GM19467 (cell line): ENCODE data around the gene SPATA46.
A peak's percentile ranks its signal among the peaks of the same experiment; 100 is the strongest.

Experiments
- ATAC-seq: cut with Tn5 transposase; IDR thresholded peaks from one replicate; pipeline ENCODE4 v1.9.1; 2021; ENCODE audit warnings: mild to moderate bottlenecking, moderate library complexity; ENCODE audit not compliant: unreplicated experiment

The SPATA46 gene

GRCh38 chr1:162375463-162375862, 1.2 kb downstream of the SPATA46 start:
- no peak for ATAC-seq

GRCh38 chr1:162374406-162374805, 2.2 kb downstream of the SPATA46 start:
- no peak for ATAC-seq

GRCh38 chr1:162373541-162374260, 3.0 kb downstream of the SPATA46 start:
- no peak for ATAC-seq

GRCh38 chr1:162373072-162373427, 3.6 kb downstream of the SPATA46 start:
- no peak for ATAC-seq

GRCh38 chr1:162372159-162373071, 4.2 kb downstream of the SPATA46 start:
- no peak for ATAC-seq

- ATAC-seq, result no peak
Measured at GRCh38 chr1:162371611-162372010, 5.0 kb downstream of the SPATA46 start.

GRCh38 chr1:162370721-162371120, 5.9 kb downstream of the SPATA46 start:
- no peak for ATAC-seq

GRCh38 chr1:162370161-162370560, 6.5 kb downstream of the SPATA46 start:
- ATAC-seq, result no peak

GRCh38 chr1:162369571-162369970, 7.1 kb downstream of the SPATA46 start:
- no peak for ATAC-seq

- no peak for ATAC-seq
Measured at GRCh38 chr1:162368451-162368850, 8.2 kb downstream of the SPATA46 start.

GRCh38 chr1:162367772-162368171, 8.9 kb downstream of the SPATA46 start:
- ATAC-seq, result no peak

- ATAC-seq, result no peak
Measured at GRCh38 chr1:162367073-162367472, 9.6 kb downstream of the SPATA46 start.

- ATAC-seq, result no peak
Measured at GRCh38 chr1:162366671-162367070, 10.0 kb downstream of the SPATA46 start.

GRCh38 chr1:162366149-162366548, 10.5 kb downstream of the SPATA46 start:
- ATAC-seq, result no peak

- ATAC-seq, result no peak
Measured at GRCh38 chr1:162365284-162366020, 11.2 kb downstream of the SPATA46 start.

GRCh38 chr1:162364498-162364897, 12.2 kb downstream of the SPATA46 start:
- no peak for ATAC-seq

- ATAC-seq, result no peak
Measured at GRCh38 chr1:162363823-162364222, 12.8 kb downstream of the SPATA46 start.

- ATAC-seq, result peak; percentile 23
Measured at GRCh38 chr1:162361349-162361748, 15.3 kb downstream of the SPATA46 start.

- ATAC-seq, result no peak
Measured at GRCh38 chr1:162360874-162361260, 15.8 kb downstream of the SPATA46 start.

GRCh38 chr1:162360237-162360873, 16.3 kb downstream of the SPATA46 start:
- ATAC-seq, result no peak
